ENCODE data around the gene RELN.

GRCh38 chr7:103687951-103688350 is 301.5 kb downstream of the RELN start:
- TF ChIP-seq POLR2A (IDR thresholded peaks at IDR 0.05) (no peak), CTCF (IDR thresholded peaks at IDR 0.05 in 8 of 11, conservative IDR thresholded peaks at IDR 0.05 in 3 of 11) (no peak), POLR2AphosphoS5 (IDR thresholded peaks at IDR 0.05) (no peak)

Data from spleen (tissue), 7 donors.